Fibroblast of lung (primary cell): ENCODE data around the gene MED31. TPM values are rescaled to one million over a fixed set of nuclear protein-coding genes. Genes with fewer than 3 reads are reported as not detected.

ENCODE experiments used
- DNase-seq, 2 donors: peaks; one replicate each; pipeline versions ENCODE4 v3.0.0 to v3.0.0-alpha.2; 2010; ENCODE audit warnings: low read depth in 2 of 2
- H2AFZ ChIP-seq: 2 replicates; pipeline ENCODE4 v1.5.1; 2012; ENCODE audit warnings: low read length, control low read depth, inconsistent platforms
- H3K27ac ChIP-seq: 2 replicates; pipeline ENCODE4 v1.5.1; 2011; ENCODE audit warnings: low read length, control low read depth; ENCODE audit not compliant: insufficient read depth
- H3K27me3 ChIP-seq: 2 replicates; pipeline ENCODE4 v1.5.1; 2011; ENCODE audit warnings: mild to moderate bottlenecking, low read length; ENCODE audit not compliant: control insufficient read depth, insufficient read depth
- H3K36me3 ChIP-seq: 2 replicates; pipeline ENCODE4 v1.5.1; 2011; ENCODE audit warnings: low read length; ENCODE audit not compliant: control insufficient read depth, insufficient read depth
- H3K4me1 ChIP-seq: 2 replicates; pipeline ENCODE4 v1.5.1; 2011; ENCODE audit warnings: low read length; ENCODE audit not compliant: control insufficient read depth, insufficient read depth; ENCODE audit errors: extremely low read depth
- H3K4me2 ChIP-seq: 2 replicates; pipeline ENCODE4 v1.5.1; 2011; ENCODE audit warnings: low read length, control low read depth; ENCODE audit not compliant: insufficient read depth; ENCODE audit errors: extremely low read depth
- H3K4me3 ChIP-seq, 4 experiments: fragments of 200-600 bp in 1 of 4; sonication (generic) in 1 of 4; replicated peaks in 1 of 4; 2 replicates each; pipeline ENCODE4 v1.5.1; 2011 to 2016; ENCODE audit warnings: low read length in 4 of 4, low read depth in 3 of 4, mild to moderate bottlenecking in 3 of 4, control low read depth in 2 of 4, inconsistent platforms in 1 of 4, mixed read lengths in 1 of 4; ENCODE audit not compliant: insufficient read depth in 1 of 4; ENCODE audit errors: control extremely low read depth in 1 of 4
- H3K79me2 ChIP-seq: 2 replicates; pipeline ENCODE4 v1.5.1; 2012; ENCODE audit warnings: mild to moderate bottlenecking, low read length, inconsistent platforms; ENCODE audit not compliant: control insufficient read depth, insufficient read depth
- H3K9ac ChIP-seq: 2 replicates; pipeline ENCODE4 v1.5.1; 2011; ENCODE audit warnings: mild to moderate bottlenecking, low read length, control low read depth; ENCODE audit not compliant: insufficient read depth
- H3K9me3 ChIP-seq: 2 replicates; pipeline ENCODE4 v1.5.1; 2012; ENCODE audit warnings: low read depth, low read length; ENCODE audit not compliant: control insufficient read depth, insufficient read depth
- H4K20me1 ChIP-seq: 2 replicates; pipeline ENCODE4 v1.5.1; 2011; ENCODE audit warnings: low read length; ENCODE audit not compliant: control insufficient read depth, insufficient read depth; ENCODE audit errors: extremely low read depth
- CTCF ChIP-seq, 2 donors: IDR thresholded peaks in 1 of 2; conservative IDR thresholded peaks in 1 of 2; 1 replicate in 1 of 2; 2 replicates in 1 of 2; pipeline ENCODE4 v1.5.1; 2011 to 2012; ENCODE audit warnings: low read length in 2 of 2, control low read depth in 1 of 2, inconsistent platforms in 1 of 2, low read depth in 1 of 2, mild to moderate bottlenecking in 1 of 2
- EZH2 ChIP-seq: IDR thresholded peaks from 2 replicates; pipeline ENCODE4 v1.5.1; 2012; ENCODE audit warnings: low read length, control low read depth, mild to moderate bottlenecking; ENCODE audit errors: missing control alignments
- polyA plus RNA-seq, 2 donors: library from polyadenylated mRNA; depleted of rRNA in 1 of 2; stranded (reverse) in 1 of 2; unstranded in 1 of 2; fragments of >200 nt; gene quantifications; 2 replicates each; pipeline ENCODE4 v1.2.1, GENCODE V29; 2011 to 2012; ENCODE audit warnings: missing spikeins in 1 of 2
- total RNA-seq: library from RNA; depleted of rRNA; stranded (reverse); fragments of >200 nt; gene quantifications from 2 replicates; pipeline ENCODE4 v1.2.1, GENCODE V29; 2014

Gene MED31
- total and polyA plus RNA-seq, 2 donors (not counting 1 experiment from before 2014, with no cell fraction given): 10.6 to 17.0 TPM

GRCh38 chr17:6636105-6636504, 15.3 kb downstream of the MED31 start:
- Histone ChIP-seq H3K4me3 (no peak overlapping the region), H3K36me3 (peaks cover 7% of the 10 kb centered on the region), H3K4me1 (peaks cover 4% of the 10 kb centered on the region), H3K79me2 (peaks cover 25% of the 10 kb centered on the region), H3K9me3 (no peaks in the 10 kb centered on the region), H2AFZ (no peak overlapping the region), H3K27me3 (no peaks in the 10 kb centered on the region), H3K4me2 (no peak overlapping the region), H3K9ac (no peak overlapping the region), H4K20me1 (no peaks in the 10 kb centered on the region), H3K27ac (no peak overlapping the region)
- no peak for DNase-seq
- TF ChIP-seq EZH2 (no peak), CTCF (conservative IDR thresholded peaks at IDR 0.05 in 1 of 2, IDR thresholded peaks at IDR 0.05 in 1 of 2; ENCODE audit: low read depth in 1 of 2, low read length in 2 of 2) (no peak)

GRCh38 chr17:6633263-6633662, 18.1 kb downstream of the MED31 start:
- Histone ChIP-seq H3K4me3 (no peak overlapping the region), H3K4me2 (no peak overlapping the region), H3K27ac (no peak overlapping the region), H3K27me3 (no peaks in the 10 kb centered on the region), H3K4me1 (no peaks in the 10 kb centered on the region), H3K36me3 (peaks cover 7% of the 10 kb centered on the region), H3K79me2 (peaks cover 6% of the 10 kb centered on the region), H3K9me3 (no peaks in the 10 kb centered on the region), H3K9ac (no peak overlapping the region), H4K20me1 (no peaks in the 10 kb centered on the region), H2AFZ (no peak overlapping the region)
- no peak for DNase-seq
- TF ChIP-seq EZH2 (no peak), CTCF (conservative IDR thresholded peaks at IDR 0.05 in 1 of 2, IDR thresholded peaks at IDR 0.05 in 1 of 2; ENCODE audit: low read depth in 1 of 2, low read length in 2 of 2) (no peak)

GRCh38 chr17:6632530-6632929, 18.9 kb downstream of the MED31 start:
- Histone ChIP-seq H3K27me3 (no peaks in the 10 kb centered on the region), H3K4me3 (no peak overlapping the region), H2AFZ (no peak overlapping the region), H3K79me2 (peaks cover under 1% of the 10 kb centered on the region), H3K9ac (no peak overlapping the region), H3K27ac (no peak overlapping the region), H3K36me3 (peaks cover 10% of the 10 kb centered on the region), H3K9me3 (no peaks in the 10 kb centered on the region), H4K20me1 (no peaks in the 10 kb centered on the region), H3K4me2 (no peak overlapping the region), H3K4me1 (no peaks in the 10 kb centered on the region)
- TF ChIP-seq EZH2 (no peak), CTCF (conservative IDR thresholded peaks at IDR 0.05 in 1 of 2, IDR thresholded peaks at IDR 0.05 in 1 of 2; ENCODE audit: low read depth in 1 of 2, low read length in 2 of 2) (no peak)
- no peak for DNase-seq
